Gastrocnemius medialis (tissue), 4 donors: Measurements from ENCODE around the gene WFDC10B. TPM values are rescaled to one million over a fixed set of nuclear protein-coding genes. Genes with fewer than 3 reads are reported as not detected.

Experiments
- ATAC-seq, 2 donors: fragments of 150-250 bp; one replicate each; pipeline ENCODE4 v1.9.1; 2016
- DNase-seq, 2 donors: peaks; one replicate each; pipeline ENCODE4 v3.0.0-alpha.2; 2019
- H3K27ac ChIP-seq, 4 donors: fragments of 200-600 bp; sonication (generic); 1 replicate in 1 of 4; 2 replicates in 3 of 4; pipeline ENCODE4 v1.5.1; 2016 to 2018; ENCODE audit warnings: mild to moderate bottlenecking in 2 of 4, moderate library complexity in 1 of 4
- H3K27me3 ChIP-seq, 3 donors: fragments of 200-600 bp; sonication (generic) in 2 of 3; 1 replicate in 1 of 3; 2 replicates in 2 of 3; pipeline versions ENCODE4 v1.5.1 to v1.6.0; 2016 to 2019; ENCODE audit warnings: mild to moderate bottlenecking in 1 of 3, moderate library complexity in 1 of 3
- H3K36me3 ChIP-seq, 2 donors: fragments of 200-600 bp; sonication (generic) in 1 of 2; one replicate each; pipeline ENCODE4 v1.5.1; 2017 to 2018
- H3K4me1 ChIP-seq, 2 donors: fragments of 200-600 bp; sonication (generic) in 1 of 2; one replicate each; pipeline ENCODE4 v1.5.1; 2016 to 2017; ENCODE audit warnings: mild to moderate bottlenecking in 2 of 2
- H3K4me3 ChIP-seq, 4 donors: fragments of 200-600 bp; sonication (generic) in 3 of 4; 1 replicate in 1 of 4; 2 replicates in 3 of 4; pipeline ENCODE4 v1.5.1; 2016 to 2019; ENCODE audit warnings: mild to moderate bottlenecking in 2 of 4
- H3K9me3 ChIP-seq, 3 donors: fragments of 200-600 bp; sonication (generic) in 2 of 3; 1 replicate in 1 of 3; 2 replicates in 2 of 3; pipeline ENCODE4 v1.5.1; 2016 to 2019
- CTCF ChIP-seq, 5 experiments: fragments of 450-650 bp in 3 of 5; fragments of 200-600 bp in 2 of 5; sonication (generic) in 2 of 5; IDR thresholded peaks in 4 of 5; conservative IDR thresholded peaks in 1 of 5; 1 replicate in 4 of 5; 2 replicates in 1 of 5; pipeline ENCODE4 v1.5.1; 2016 to 2019; ENCODE audit warnings: antibody characterized with exemption in 5 of 5, mild to moderate bottlenecking in 3 of 5, moderate library complexity in 3 of 5
- POLR2A ChIP-seq, 2 donors: fragments of 450-650 bp; IDR thresholded peaks; one replicate each; pipeline ENCODE4 v1.6.1; 2017; ENCODE audit warnings: antibody characterized with exemption in 2 of 2, mild to moderate bottlenecking in 2 of 2, moderate library complexity in 2 of 2
- in situ Hi-C, 4 donors: fragments of 200-750 bp; cut with MboI; loops; one replicate each; pipeline versions ENCODE4 v1.15.0 to v1.8.0; 2017; ENCODE audit warnings: low sequenced_read_pairs in 4 of 4
- intact Hi-C: fragments of 100-400 bp; cut with DNase I; formaldehyde crosslinking; loops from one replicate; pipeline ENCODE4 v1.15.1; 2023; ENCODE audit warnings: low total_unique reads
- total RNA-seq, 4 donors: library from RNA; depleted of rRNA; stranded (reverse); fragments of >200 nt; gene quantifications; one replicate each; pipeline versions ENCODE4 v1.1.0 to v1.2.3, GENCODE V29; 2016

Gene WFDC10B
- total RNA-seq, 4 donors from 2014 or later: not detected

- Histone ChIP-seq H3K27me3 (no peaks in the 10 kb centered on the region), H3K27ac (no peak overlapping the region), H3K4me3 (no peak overlapping the region), H3K9me3 (no peaks in the 10 kb centered on the region), H3K36me3 (no peaks in the 10 kb centered on the region), H3K4me1 (no peaks in the 10 kb centered on the region)
- no peak for TF ChIP-seq POLR2A (IDR thresholded peaks at IDR 0.05)
- TF ChIP-seq CTCF (IDR thresholded peaks at IDR 0.05 in 4 of 5, conservative IDR thresholded peaks at IDR 0.05 in 1 of 5): no peak
- ATAC-seq (no peak), DNase-seq (no peak)
- intact Hi-C loops: no loop called here
- in situ Hi-C loops: no loop called here
These were observed 37.8 kb upstream of the WFDC10B start for GRCh38 chr20:45742596-45742995.

- Histone ChIP-seq H3K4me1 (no peaks in the 10 kb centered on the region), H3K36me3 (no peaks in the 10 kb centered on the region), H3K4me3 (no peak overlapping the region), H3K27me3 (no peaks in the 10 kb centered on the region), H3K27ac (no peak overlapping the region), H3K9me3 (peaks cover 0 to 6% (median 0%) of the 10 kb centered on the region in 3 donors)
- in situ Hi-C loops: no loop called here
- no peak for ATAC-seq
- intact Hi-C loops: no loop called here
- TF ChIP-seq CTCF (IDR thresholded peaks at IDR 0.05 in 4 of 5, conservative IDR thresholded peaks at IDR 0.05 in 1 of 5) (no peak), POLR2A (IDR thresholded peaks at IDR 0.05) (no peak)
- no peak for DNase-seq
These were observed 31.2 kb upstream of the WFDC10B start for GRCh38 chr20:45735988-45736387.

GRCh38 chr20:45735552-45735951, 30.7 kb upstream of the WFDC10B start:
- H3K9me3 ChIP-seq: peaks cover 0 to 6% (median 0%) of the 10 kb centered on the region in 3 donors
- H3K27ac ChIP-seq: no peak overlapping the region
- no peak for DNase-seq
- no peaks in the 10 kb centered on the region for H3K27me3 ChIP-seq
- no peak for TF ChIP-seq CTCF (IDR thresholded peaks at IDR 0.05 in 4 of 5, conservative IDR thresholded peaks at IDR 0.05 in 1 of 5)
- no peak overlapping the region for H3K4me3 ChIP-seq
- no peaks in the 10 kb centered on the region for H3K36me3 ChIP-seq
- intact Hi-C loops: no loop called here
- ATAC-seq: no peak
- no peaks in the 10 kb centered on the region for H3K4me1 ChIP-seq
- in situ Hi-C loops: no loop called here

GRCh38 chr20:45732199-45732598, 27.4 kb upstream of the WFDC10B start:
- Histone ChIP-seq H3K36me3 (no peaks in the 10 kb centered on the region), H3K27ac (no peak overlapping the region), H3K4me3 (no peak overlapping the region), H3K4me1 (no peaks in the 10 kb centered on the region), H3K27me3 (no peaks in the 10 kb centered on the region), H3K9me3 (peaks cover 0 to 6% (median 0%) of the 10 kb centered on the region in 3 donors)
- no peak for DNase-seq
- no peak for ATAC-seq
- in situ Hi-C loops: no loop called here
- intact Hi-C loops: no loop called here
- no peak for TF ChIP-seq CTCF (IDR thresholded peaks at IDR 0.05 in 4 of 5, conservative IDR thresholded peaks at IDR 0.05 in 1 of 5)
- no peak for TF ChIP-seq POLR2A (IDR thresholded peaks at IDR 0.05)

- intact Hi-C loops (no loop called here), in situ Hi-C loops (no loop called here)
- no peak for TF ChIP-seq POLR2A (IDR thresholded peaks at IDR 0.05)
- no peak for TF ChIP-seq CTCF (IDR thresholded peaks at IDR 0.05 in 4 of 5, conservative IDR thresholded peaks at IDR 0.05 in 1 of 5)
- ATAC-seq: no peak
- Histone ChIP-seq H3K27ac (no peak overlapping the region), H3K9me3 (no peaks in the 10 kb centered on the region), H3K27me3 (no peaks in the 10 kb centered on the region), H3K4me1 (no peaks in the 10 kb centered on the region), H3K36me3 (no peaks in the 10 kb centered on the region), H3K4me3 (no peak overlapping the region)
- no peak for DNase-seq
These were observed 22.2 kb upstream of the WFDC10B start for GRCh38 chr20:45727044-45727443.
